ENCODE measurements around the gene WASL.
A peak's percentile ranks its signal among the peaks of the same experiment; 100 is the strongest.
"Not testable (repeated sequence)": the region's sequence is repeated elsewhere in the genome, so short reads cannot be mapped to it uniquely, and the experiment has no call there.

Gene WASL

DNA sequence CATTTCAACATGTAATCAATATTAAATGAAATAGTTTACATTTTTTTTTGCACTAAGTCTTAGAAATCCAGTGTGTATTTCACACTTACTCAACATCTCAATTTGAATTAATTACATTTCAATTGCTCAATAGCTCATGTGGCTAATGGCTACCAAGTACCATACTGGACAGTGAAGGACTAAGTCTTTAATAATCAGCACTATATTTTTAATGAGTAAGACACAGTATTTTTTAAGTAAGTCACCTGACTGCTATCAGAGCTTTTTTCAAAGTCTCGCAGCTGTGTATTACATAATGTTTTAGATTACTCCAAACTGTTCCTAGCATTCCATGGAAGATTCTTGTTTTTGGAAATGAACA is 19.6 kb downstream of the WASL start:
- DNase-seq = no peak

GRCh38 chr7:123727071-123727837 is 21.5 kb downstream of the WASL start:
- DNase-seq = no peak

DNA sequence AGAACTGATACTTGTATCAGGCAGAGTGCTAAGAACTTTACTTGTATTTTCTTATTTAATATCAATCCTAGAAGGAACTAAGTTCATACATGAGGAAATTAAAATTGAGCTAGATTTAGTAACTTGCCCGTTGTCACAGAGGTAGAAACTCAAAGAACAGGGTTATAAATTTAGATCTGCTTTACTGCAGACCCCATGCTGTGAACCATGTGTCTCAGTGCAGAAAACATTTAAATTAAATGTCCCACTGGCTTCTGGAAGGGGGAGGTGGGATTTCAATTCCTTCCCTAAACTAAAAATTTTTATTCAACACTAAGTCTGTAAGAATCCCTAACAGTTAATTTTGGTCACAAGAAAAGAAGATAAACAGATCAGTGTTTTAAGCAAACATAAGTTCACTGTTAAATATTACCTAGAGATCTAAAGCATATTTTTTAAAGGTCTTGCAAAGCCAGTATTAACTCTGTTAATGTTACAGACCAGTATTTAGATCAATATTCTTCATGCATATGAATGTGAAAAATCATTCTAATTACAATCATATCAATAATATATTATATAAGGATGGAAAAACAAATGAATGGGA is 23.1 kb downstream of the WASL start:
- DNase-seq = no peak

DNA sequence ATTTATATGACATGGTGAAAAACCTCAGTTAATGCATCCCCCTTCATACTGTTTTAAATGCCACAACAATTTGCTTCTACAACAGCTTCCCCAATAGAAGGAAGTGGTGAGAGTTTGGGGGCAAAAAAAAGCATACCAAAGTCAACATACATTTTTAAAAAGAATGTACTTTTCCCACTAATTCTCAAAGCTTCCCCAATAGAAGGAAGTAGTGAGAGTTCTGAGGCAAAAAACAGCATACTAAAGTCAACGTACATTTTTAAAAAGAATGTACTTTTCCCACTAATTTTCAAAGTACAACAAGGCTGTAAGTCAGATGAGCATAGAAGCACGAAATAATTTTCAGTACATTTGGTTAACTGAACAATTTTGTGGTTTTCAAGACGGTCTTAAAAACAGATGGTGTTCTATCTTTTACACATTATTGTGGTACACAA is 24.0 kb downstream of the WASL start:
- no peak for DNase-seq

DNA sequence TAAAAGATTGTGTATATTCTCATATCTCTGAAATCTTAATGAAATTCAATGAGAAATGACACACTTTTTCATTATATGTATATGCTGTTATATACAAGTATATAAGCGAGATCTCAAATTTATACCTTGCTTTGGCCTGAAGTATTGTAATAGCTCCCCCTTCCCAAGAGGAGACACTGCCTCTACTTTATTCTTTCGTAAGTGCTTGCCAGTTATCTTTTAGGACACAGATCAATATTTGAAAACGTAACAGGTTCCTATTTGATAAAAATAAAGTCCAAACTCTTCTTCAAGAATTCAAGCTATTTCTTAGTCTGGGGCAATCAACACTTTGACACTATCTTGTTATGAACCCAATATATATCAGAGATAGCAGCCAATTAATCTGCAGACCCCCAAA is 24.9 kb downstream of the WASL start:
- DNase-seq = no peak

- DNase-seq = not testable (repeated sequence)
Observed at GRCh38 chr7:123720527-123720926, 28.3 kb downstream of the WASL start.

DNA sequence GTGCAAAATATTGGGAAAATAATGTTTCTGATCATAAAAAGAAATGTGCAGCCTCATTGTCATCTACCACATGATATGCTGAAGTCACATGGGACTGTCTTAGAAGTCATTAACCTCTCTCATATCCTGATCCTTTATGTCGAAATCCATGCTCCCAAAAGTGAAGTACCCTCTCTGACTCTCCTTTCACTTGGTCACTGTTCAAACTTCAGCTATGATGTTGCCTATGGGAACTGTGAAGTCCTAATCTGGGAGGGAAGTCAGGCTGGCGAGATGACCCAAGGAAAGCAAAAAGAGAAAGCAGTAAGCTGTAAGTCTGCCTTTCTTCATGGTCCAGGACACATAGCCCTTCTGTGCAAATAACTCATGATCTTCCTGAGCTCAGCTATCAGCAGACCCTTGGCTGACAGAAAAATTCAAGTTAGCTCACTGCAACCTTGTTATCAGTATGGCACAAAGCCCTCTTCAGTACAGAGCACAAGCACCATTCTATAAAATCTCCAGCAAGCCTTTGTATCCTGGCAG is 29.5 kb downstream of the WASL start:
- no peak for DNase-seq

GRCh38 chr7:123718773-123719172 is 30.0 kb downstream of the WASL start:
- no peak for DNase-seq

DNA sequence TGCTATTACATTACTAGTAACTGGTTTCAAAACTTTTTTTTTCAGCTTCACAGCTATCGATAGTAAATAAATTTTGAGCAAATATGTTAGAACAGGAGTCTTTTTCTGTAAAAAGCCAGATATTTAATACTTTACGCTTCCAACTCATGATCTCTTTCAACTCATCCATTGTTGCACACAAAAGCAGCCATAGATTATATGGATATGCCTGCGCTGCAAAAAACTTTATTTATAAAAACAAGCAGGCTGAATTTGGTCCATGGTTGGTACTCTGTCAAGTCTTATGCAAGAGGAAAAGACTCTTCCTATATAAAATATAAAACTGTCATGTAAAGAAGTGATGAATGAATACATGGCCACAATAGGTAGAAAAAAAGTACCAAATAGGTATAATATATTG is 31.1 kb downstream of the WASL start:
- DNase-seq = no peak

- no peak for DNase-seq
Observed at GRCh38 chr7:123716877-123717276, 31.9 kb downstream of the WASL start.

- no peak for DNase-seq
Observed at GRCh38 chr7:123715799-123716198, 33.0 kb downstream of the WASL start.

- DNase-seq = no peak
Observed at GRCh38 chr7:123715198-123715597, 33.6 kb downstream of the WASL start.

GRCh38 chr7:123714296-123715080 is 34.3 kb downstream of the WASL start:
- DNase-seq = no peak

DNA sequence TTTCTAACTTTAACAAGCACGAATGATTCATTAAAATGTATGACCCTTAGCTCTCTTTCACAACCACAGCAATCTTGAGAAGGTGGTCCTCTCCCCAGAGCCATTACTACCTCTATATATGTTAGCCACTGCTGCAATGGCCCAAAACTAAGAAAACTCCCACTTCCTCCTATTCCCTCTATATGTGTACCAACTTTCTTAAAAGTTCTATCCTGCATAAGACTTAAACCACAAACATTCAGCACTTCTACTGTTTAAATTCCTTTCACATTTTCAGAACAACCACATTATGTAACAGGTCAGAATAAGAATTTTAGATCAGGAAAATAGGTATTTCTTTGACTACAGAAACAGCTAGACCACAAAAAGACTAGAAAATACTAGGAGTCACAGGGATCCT is 36.2 kb downstream of the WASL start:
- peak; percentile 43 for DNase-seq

DNA sequence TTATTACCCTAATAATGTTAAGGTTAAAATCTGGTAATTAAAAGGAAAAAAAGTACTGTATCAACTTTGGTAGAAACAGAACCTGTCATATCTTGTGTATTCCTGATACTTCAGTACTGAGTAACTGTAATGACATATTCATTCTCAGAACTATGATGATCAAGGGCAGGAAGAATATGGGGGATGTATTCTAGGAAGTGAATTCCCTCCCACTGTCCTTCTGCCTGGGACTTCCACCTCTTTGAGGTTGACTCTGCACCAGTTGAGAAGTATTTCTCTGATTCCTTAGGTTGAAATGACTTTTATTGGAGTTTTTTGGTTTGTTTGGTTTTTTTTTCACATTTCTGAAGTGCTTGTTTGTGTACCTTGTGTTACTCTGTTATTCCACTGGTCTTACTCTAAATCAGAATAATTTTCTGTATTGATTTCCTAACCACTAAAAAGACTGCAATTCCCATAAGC is 36.9 kb downstream of the WASL start:
- no peak for DNase-seq

GRCh38 chr7:123710683-123711082 is 38.1 kb downstream of the WASL start:
- DNase-seq = no peak

GRCh38 chr7:123709525-123709924 is 39.3 kb downstream of the WASL start:
- DNase-seq = no peak

- DNase-seq = no peak
Observed at GRCh38 chr7:123705211-123705901, 43.4 kb downstream of the WASL start.

GRCh38 chr7:123695944-123696677 is 52.7 kb downstream of the WASL start:
- no peak for DNase-seq

- no peak for DNase-seq
Observed at GRCh38 chr7:123692471-123692877, 56.3 kb downstream of the WASL start.

DNA sequence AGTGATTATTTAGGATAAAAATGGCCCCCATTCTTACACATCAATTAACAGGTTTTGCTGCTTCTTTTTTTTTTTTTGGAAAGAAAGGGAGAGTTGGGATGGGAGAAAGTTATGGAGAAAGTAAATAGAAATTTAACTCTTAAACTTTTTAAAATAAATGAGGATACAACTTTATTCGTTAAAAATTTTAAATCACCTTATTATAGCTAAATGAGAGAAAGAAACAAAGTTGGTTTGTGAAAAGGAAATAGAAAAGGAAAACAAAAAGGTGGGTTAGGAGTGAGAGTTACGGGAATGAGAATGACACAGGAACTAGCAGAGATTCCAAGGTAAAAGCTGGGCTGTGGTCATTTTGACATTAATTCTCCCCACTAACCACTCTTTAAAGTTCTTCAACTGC is 58.3 kb downstream of the WASL start:
- DNase-seq = no peak

GRCh38 chr7:123689250-123689649 is 59.6 kb downstream of the WASL start:
- DNase-seq = no peak
